Uterus (tissue), 2 donors: Measurements from ENCODE around the gene APOOL.

Experiments used
- CTCF ChIP-seq, 4 experiments: fragments of 200-600 bp in 2 of 4; fragments of 450-650 bp in 2 of 4; sonication (generic) in 2 of 4; IDR thresholded peaks; one replicate each; pipeline ENCODE4 v1.5.1; 2016 to 2019; ENCODE audit warnings: antibody characterized with exemption in 4 of 4, mild to moderate bottlenecking in 2 of 4, moderate library complexity in 1 of 4
- POLR2A ChIP-seq, 2 donors: fragments of 450-650 bp; IDR thresholded peaks; one replicate each; pipeline ENCODE4 v1.6.1; 2016; ENCODE audit warnings: antibody characterized with exemption in 2 of 2, mild to moderate bottlenecking in 1 of 2, moderate library complexity in 1 of 2

DNA sequence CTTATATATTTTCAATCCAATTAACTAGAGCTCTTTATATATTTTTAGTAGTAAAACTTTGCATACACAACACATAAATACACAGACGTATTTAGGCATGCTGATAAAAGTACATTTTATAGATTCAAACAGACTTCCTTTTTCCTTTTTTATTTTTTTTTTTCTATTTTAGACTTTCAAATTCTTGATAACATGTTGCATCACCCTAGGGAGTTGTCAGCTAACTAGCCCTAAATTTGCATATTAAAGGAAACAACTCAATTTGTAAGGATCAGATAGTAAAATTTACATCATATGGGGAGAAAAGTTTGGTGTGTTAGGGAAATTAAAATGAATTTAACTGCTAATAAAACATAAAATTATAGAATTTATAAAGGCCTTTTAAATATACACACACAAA lies 47.4 kb upstream of the APOOL start:
- TF ChIP-seq CTCF (IDR thresholded peaks at IDR 0.05) (no peak), POLR2A (IDR thresholded peaks at IDR 0.05) (no peak)
